HepG2 (cell line): ENCODE measurements around the gene EFNB1. TPM values are rescaled to one million over a fixed set of nuclear protein-coding genes. Genes with fewer than 3 reads are reported as not detected.

Source experiments
- ATAC-seq: fragments of 200-7000 bp; cut with Tn5 transposase; 3 replicates; pipeline ENCODE4 v1.9.1; 2020; ENCODE audit warnings: mild to moderate bottlenecking, moderate library complexity
- BruUV-seq: library from RNA; stranded (reverse); fragments of 400-500 nt; replicated peaks from 2 replicates; lab custom pipeline; 2021; lab: Mats Ljungman, UMichigan
- CTCF ChIA-PET: fragments of 300-600 bp; formaldehyde crosslinking; extraction: SDS; loops from one replicate; lab custom pipeline; 2021; ENCODE audit warnings: low total read pairs, inconsistent platforms, low intra/inter-chr PET ratio; lab: Yijun Ruan, JAX
- POLR2A ChIA-PET: fragments of 350-600 bp; sonication (Branson Sonifier 250); formaldehyde crosslinking; loops from one replicate; lab custom pipeline; 2020; ENCODE audit warnings: antibody characterized with exemption, inconsistent platforms; lab: Yijun Ruan, JAX
- DNase-seq: peaks from one replicate; pipeline ENCODE4 v3.0.0-alpha.2; 2015; ENCODE audit warnings: low spot score
- FAIRE-seq: peaks from 3 replicates; lab custom pipeline; 2011; peaks lifted over from hg19 to GRCh38; lab: Jason Lieb, UNC
- H2AFZ ChIP-seq: one replicate; pipeline ENCODE4 v1.6.1; 2011; ENCODE audit warnings: low read length, inconsistent platforms
- H3K27ac ChIP-seq: fragments of 300-600 bp; 3 replicates; pipeline ENCODE4 v1.8.0; 2011; ENCODE audit warnings: mixed run types, mild to moderate bottlenecking, mixed read lengths, low read length, inconsistent platforms; ENCODE audit not compliant: insufficient read depth; ENCODE audit errors: extremely low read length
- H3K27me3 ChIP-seq, 2 experiments: fragments of 200-600 bp in 1 of 2; 2 replicates in 1 of 2; 3 replicates in 1 of 2; pipeline versions ENCODE4 v1.6.0 to v1.8.0; 2011; ENCODE audit warnings: low read length in 2 of 2, mild to moderate bottlenecking in 2 of 2, moderate library complexity in 2 of 2, inconsistent platforms in 1 of 2; ENCODE audit not compliant: insufficient read depth in 2 of 2, control insufficient read depth in 1 of 2
- H3K36me3 ChIP-seq, 2 experiments: fragments of 200-600 bp in 1 of 2; replicated peaks in 1 of 2; 2 replicates in 1 of 2; 3 replicates in 1 of 2; pipeline versions ENCODE4 v1.5.1 to v1.8.0; 2011; ENCODE audit warnings: low read length in 2 of 2, inconsistent platforms in 1 of 2; ENCODE audit not compliant: insufficient read depth in 2 of 2, control insufficient read depth in 1 of 2
- H3K4me1 ChIP-seq: 2 replicates; pipeline ENCODE4 v1.5.1; 2012; ENCODE audit warnings: low read length, inconsistent platforms; ENCODE audit not compliant: insufficient read depth
- H3K4me2 ChIP-seq: 2 replicates; pipeline ENCODE4 v1.6.0; 2011; ENCODE audit warnings: low read depth, low read length, inconsistent platforms
- H3K4me3 ChIP-seq, 3 experiments: fragments of 200-600 bp in 1 of 3; sonication (generic), shearing (Covaris generic) in 1 of 3; replicated peaks in 1 of 3; 2 replicates each; pipeline ENCODE4 v1.5.1; 2011 to 2016; ENCODE audit warnings: low read length in 3 of 3, inconsistent platforms in 2 of 3, low read depth in 2 of 3, mild to moderate bottlenecking in 2 of 3, control low read depth in 1 of 3, mixed read lengths in 1 of 3; ENCODE audit not compliant: insufficient read depth in 1 of 3
- H3K79me2 ChIP-seq: one replicate; pipeline ENCODE4 v1.6.1; 2011; ENCODE audit warnings: low read length, inconsistent platforms; ENCODE audit not compliant: insufficient read depth
- H3K9ac ChIP-seq: 2 replicates; pipeline ENCODE4 v1.6.0; 2011; ENCODE audit warnings: mild to moderate bottlenecking, low read depth, low read length, inconsistent platforms; ENCODE audit not compliant: insufficient read depth
- H3K9me3 ChIP-seq: 2 replicates; pipeline ENCODE4 v1.5.1; 2012; ENCODE audit warnings: mild to moderate bottlenecking, low read length
- H4K20me1 ChIP-seq: 2 replicates; pipeline ENCODE4 v1.6.0; 2011; ENCODE audit warnings: inconsistent platforms, mild to moderate bottlenecking, low read length, moderate library complexity; ENCODE audit not compliant: insufficient read depth
- AGO2 ChIP-seq: fragments of 200-400 bp; formaldehyde crosslinking; optimal IDR thresholded peaks from 2 replicates; pipeline ENCODE3; 2017; ENCODE audit warnings: mild to moderate bottlenecking, low read depth, low read length, moderate library complexity
- ARNTL ChIP-seq: sonication (generic); formaldehyde crosslinking; IDR thresholded peaks from 2 replicates; pipeline ENCODE4 v1.4.0; 2020; ENCODE audit warnings: mild to moderate bottlenecking, missing genetic modification reagents
- CBX5 ChIP-seq: sonication (generic); formaldehyde crosslinking; IDR thresholded peaks from 2 replicates; pipeline ENCODE4 v1.4.0; 2020; ENCODE audit warnings: missing genetic modification reagents, borderline replicate concordance
- CC2D1A ChIP-seq: sonication (generic); formaldehyde crosslinking; IDR thresholded peaks from 2 replicates; pipeline ENCODE4 v1.8.1; 2023; ENCODE audit warnings: mild to moderate bottlenecking, missing genetic modification reagents
- E2F1 ChIP-seq: sonication (generic); formaldehyde crosslinking; IDR thresholded peaks from 2 replicates; pipeline ENCODE4 v1.5.0; 2020; ENCODE audit warnings: missing genetic modification reagents
- REST ChIP-seq, 2 experiments: IDR thresholded peaks; 2 replicates each; pipeline ENCODE4 v1.6.1; 2011 to 2012; ENCODE audit warnings: low read length in 2 of 2, borderline replicate concordance in 1 of 2, low read depth in 1 of 2, mild to moderate bottlenecking in 1 of 2, moderate library complexity in 1 of 2
- SP5 ChIP-seq: IDR thresholded peaks from 2 replicates; pipeline ENCODE4 v1.6.1; 2016; ENCODE audit warnings: low read depth, borderline replicate concordance
- SYNCRIP ChIP-seq: fragments of 200-400 bp; formaldehyde crosslinking; IDR thresholded peaks from 2 replicates; pipeline ENCODE4 v1.6.1; 2018; ENCODE audit warnings: mild to moderate bottlenecking, low read depth, low read length; ENCODE audit not compliant: insufficient read depth
- TOPORS ChIP-seq: sonication (generic); formaldehyde crosslinking; IDR thresholded peaks from 2 replicates; pipeline ENCODE4 v1.8.0; 2023; ENCODE audit warnings: mild to moderate bottlenecking, missing genetic modification reagents
- ZNF3 ChIP-seq: IDR thresholded peaks from 2 replicates; pipeline ENCODE4 v1.7.0; 2017; ENCODE audit warnings: inconsistent platforms
- ZSCAN22 ChIP-seq: sonication (generic); formaldehyde crosslinking; IDR thresholded peaks from 2 replicates; pipeline ENCODE4 v1.4.0; 2020; ENCODE audit warnings: mild to moderate bottlenecking, missing genetic modification reagents
- in situ Hi-C: cut with HindIII; loops from 2 replicates; pipeline ENCODE4 v1.10.0; 2017; ENCODE audit warnings: low pct_unique_long_range_greater_than_20kb; ENCODE audit not compliant: extremely low pct_ligation_motif_present
- intact Hi-C: fragments of 100-400 bp; cut with micrococcal nuclease; formaldehyde crosslinking; loops from one replicate; pipeline ENCODE4 v1.10.0; 2022; ENCODE audit not compliant: unreplicated experiment
- polyA plus RNA-seq, 8 experiments: library from polyadenylated mRNA; depleted of rRNA in 3 of 8; stranded (reverse) in 7 of 8; unstranded in 1 of 8; fragments of >200 nt; fragmentation: Illumina TruSeq in 4 of 8; extraction: Trizol in 4 of 8; gene quantifications; 2 replicates each; pipeline versions ENCODE4 v1.2.1 to v1.2.3, GENCODE V29; 2011 to 2016; ENCODE audit warnings: low read depth in 4 of 8, missing spikeins in 1 of 8, mixed read lengths in 1 of 8; ENCODE audit not compliant: insufficient read depth in 1 of 8
- total RNA-seq, 5 experiments: library from RNA; depleted of rRNA; stranded (reverse); fragments of >200 nt; fragmentation: Illumina TruSeq; extraction: Trizol; gene quantifications; 2 replicates each; pipeline ENCODE4 v1.2.3, GENCODE V29; 2016; ENCODE audit warnings: low read depth in 1 of 5

Gene EFNB1
- total and polyA plus RNA-seq, 2 of the 13 experiments (the other 11 are each of a cell fraction or from before 2014, with no cell fraction given) = 4.0 to 4.1 TPM

GRCh38 chrX:68827256-68827655 lies 1.6 kb upstream of the EFNB1 start:
- in situ Hi-C loops = loop anchor here (5.0 to 10.0 kb wide), 5 partner anchors 208 to 558 kb away; no protein-coding TSS in a partner anchor
- no peak overlapping the region for H3K4me2 ChIP-seq
- no peaks in the 10 kb centered on the region for H3K27me3 ChIP-seq
- H3K36me3 ChIP-seq = no peaks in the 10 kb centered on the region
- no peaks in the 10 kb centered on the region for H4K20me1 ChIP-seq
- BruUV-seq = no TSS peak
- no peak overlapping the region for H3K9ac ChIP-seq
- no peak for DNase-seq
- TF ChIP-seq TOPORS (CRISPR knock-in tag) (no peak), SP5 (CRISPR knock-in tag) (no peak), SYNCRIP (no peak), ARNTL (CRISPR knock-in tag) (no peak), REST (IDR thresholded peaks at IDR 0.05; ENCODE audit: borderline replicate concordance in 1 of 2, low read depth in 1 of 2, low read length in 2 of 2) (no peak), AGO2 (no peak), ZSCAN22 (no peak), CBX5 (CRISPR knock-in tag) (no peak), ZNF3 (CRISPR knock-in tag) (no peak), E2F1 (CRISPR knock-in tag) (no peak), CC2D1A (CRISPR knock-in tag) (no peak)
- intact Hi-C loops = no loop called here
- no peak overlapping the region for H3K27ac ChIP-seq
- ChIA-PET CTCF (interaction anchor here (0.9 to 1.0 kb wide), 2 partner anchors 233 to 459 kb away, joined by 3 to 4 read pairs; no protein-coding TSS in a partner anchor), POLR2A (no interaction called here)
- no peak overlapping the region for H2AFZ ChIP-seq
- H3K4me1 ChIP-seq = peaks cover 26% of the 10 kb centered on the region
- H3K9me3 ChIP-seq = no peaks in the 10 kb centered on the region
- no peak for FAIRE-seq
- ATAC-seq = no peak
- H3K4me3 ChIP-seq = no peak overlapping the region
- no peaks in the 10 kb centered on the region for H3K79me2 ChIP-seq
